Measurements from ENCODE around the gene STARD7. TPM values are rescaled to one million over a fixed set of nuclear protein-coding genes. Genes with fewer than 3 reads are reported as not detected.

Gene STARD7
- total RNA-seq, 1 experiment from 2014 or later = 119 TPM

GRCh38 chr2:96167407-96168013 lies 41.1 kb downstream of the STARD7 start:
- no peaks in the 10 kb centered on the region for H3K9me3 Mint-ChIP-seq (ENCODE audit: low read depth, unreplicated experiment)
- H3K4me1 Mint-ChIP-seq (ENCODE audit: low read depth, unreplicated experiment) = no peaks in the 10 kb centered on the region
- H3K27ac Mint-ChIP-seq (ENCODE audit: unreplicated experiment) = no peak overlapping the region

GRCh38 chr2:96164459-96165184 lies 44.0 kb downstream of the STARD7 start:
- peaks cover 38% of the 10 kb centered on the region for H3K27me3 Mint-ChIP-seq (ENCODE audit: unreplicated experiment)
- no peak for TF ChIP-seq CTCF (IDR thresholded peaks at IDR 0.05; ENCODE audit: unreplicated experiment)
- no peak overlapping the region for H3K4me3 Mint-ChIP-seq (ENCODE audit: low read depth, unreplicated experiment)
- no peak for DNase-seq
- no TSS peak for BruUV-seq (replicated peaks)
- H3K4me1 Mint-ChIP-seq (ENCODE audit: low read depth, unreplicated experiment) = no peaks in the 10 kb centered on the region
- intact Hi-C loops (cut with micrococcal nuclease; ENCODE audit: unreplicated experiment) = no loop called here
- H3K27ac Mint-ChIP-seq (ENCODE audit: unreplicated experiment) = no peak overlapping the region
- no peaks in the 10 kb centered on the region for H3K9me3 Mint-ChIP-seq (ENCODE audit: low read depth, unreplicated experiment)
- CTCF ChIA-PET = no interaction called here
- no peaks in the 10 kb centered on the region for H3K36me3 Mint-ChIP-seq (ENCODE audit: insufficient read depth, unreplicated experiment)

More at GRCh38 chr2:96167407-96168013, 41.1 kb downstream of the STARD7 start:
- H3K27me3 Mint-ChIP-seq (ENCODE audit: unreplicated experiment) = peaks cover 14% of the 10 kb centered on the region
- no peak for TF ChIP-seq CTCF (IDR thresholded peaks at IDR 0.05; ENCODE audit: unreplicated experiment)
- H3K36me3 Mint-ChIP-seq (ENCODE audit: insufficient read depth, unreplicated experiment) = no peaks in the 10 kb centered on the region
- no peak for DNase-seq
- no TSS peak for BruUV-seq (replicated peaks)
- intact Hi-C loops (cut with micrococcal nuclease; ENCODE audit: unreplicated experiment) = no loop called here
- H3K4me3 Mint-ChIP-seq (ENCODE audit: low read depth, unreplicated experiment) = no peak overlapping the region
- CTCF ChIA-PET = no interaction called here

DNA sequence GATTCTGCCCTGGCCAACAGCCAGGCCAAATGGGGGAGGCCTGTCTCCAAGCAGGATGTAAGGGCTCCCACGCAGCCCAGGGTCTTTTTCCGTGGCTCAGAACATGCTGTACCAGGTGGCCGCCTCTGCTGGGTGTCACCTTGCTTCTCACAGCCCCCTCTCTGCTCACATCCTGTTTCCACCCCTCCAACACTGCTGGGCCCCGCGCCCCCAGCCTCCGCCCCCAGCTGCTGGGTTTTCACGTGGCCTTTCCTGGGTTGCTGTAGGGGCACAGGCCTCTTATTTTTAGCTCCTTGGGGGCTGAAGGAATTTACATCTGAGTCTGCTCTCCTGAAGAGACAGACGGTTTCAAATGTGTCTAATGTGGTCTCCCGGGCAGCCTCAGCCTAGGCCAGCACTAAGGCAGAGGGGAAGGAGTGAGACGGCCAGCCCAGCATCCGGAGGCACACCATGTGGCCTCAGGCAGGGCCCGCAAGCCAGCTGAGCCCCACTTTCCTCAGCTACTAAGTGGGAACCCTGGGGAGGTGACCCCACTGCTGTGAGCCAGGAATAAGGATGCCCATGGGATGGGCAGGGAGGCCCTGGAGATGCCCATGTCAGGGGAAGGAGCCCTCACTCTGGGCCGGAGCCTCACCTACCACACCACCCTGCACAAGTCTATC lies 44.7 kb downstream of the STARD7 start:
- intact Hi-C loops (cut with micrococcal nuclease; ENCODE audit: unreplicated experiment) = no loop called here
- peaks cover 45% of the 10 kb centered on the region for H3K27me3 Mint-ChIP-seq (ENCODE audit: unreplicated experiment)
- H3K9me3 Mint-ChIP-seq (ENCODE audit: low read depth, unreplicated experiment) = no peaks in the 10 kb centered on the region
- no peaks in the 10 kb centered on the region for H3K36me3 Mint-ChIP-seq (ENCODE audit: insufficient read depth, unreplicated experiment)
- DNase-seq = no peak
- BruUV-seq (replicated peaks) = no TSS peak
- no peak for TF ChIP-seq CTCF (IDR thresholded peaks at IDR 0.05; ENCODE audit: unreplicated experiment)
- CTCF ChIA-PET = no interaction called here
- H3K27ac Mint-ChIP-seq (ENCODE audit: unreplicated experiment) = no peak overlapping the region
- H3K4me3 Mint-ChIP-seq (ENCODE audit: low read depth, unreplicated experiment) = no peak overlapping the region
- no peaks in the 10 kb centered on the region for H3K4me1 Mint-ChIP-seq (ENCODE audit: low read depth, unreplicated experiment)

- intact Hi-C loops (cut with micrococcal nuclease; ENCODE audit: unreplicated experiment) = no loop called here
- Mint-ChIP-seq H3K9me3 (ENCODE audit: low read depth, unreplicated experiment) (no peaks in the 10 kb centered on the region), H3K36me3 (ENCODE audit: insufficient read depth, unreplicated experiment) (no peaks in the 10 kb centered on the region), H3K27me3 (ENCODE audit: unreplicated experiment) (peaks cover 50% of the 10 kb centered on the region), H3K4me1 (ENCODE audit: low read depth, unreplicated experiment) (no peaks in the 10 kb centered on the region), H3K4me3 (ENCODE audit: low read depth, unreplicated experiment) (no peak overlapping the region), H3K27ac (ENCODE audit: unreplicated experiment) (no peak overlapping the region)
- DNase-seq = no peak
- BruUV-seq (replicated peaks) = no TSS peak
- no peak for TF ChIP-seq CTCF (IDR thresholded peaks at IDR 0.05; ENCODE audit: unreplicated experiment)
- CTCF ChIA-PET = no interaction called here
These were observed 45.2 kb downstream of the STARD7 start for GRCh38 chr2:96163415-96163767.

All from Calu3 (cell line).